CD4-positive, alpha-beta T cell (primary cell): ENCODE data around the gene NUMA1. TPM values are rescaled to one million over a fixed set of nuclear protein-coding genes. Genes with fewer than 3 reads are reported as not detected.

Source experiments
- ATAC-seq: fragments of 200-7000 bp; cut with Tn5 transposase; one replicate; pipeline ENCODE4 v1.10.0; 2022; ENCODE audit warnings: mild to moderate bottlenecking; ENCODE audit not compliant: poor library complexity
- CTCF ChIA-PET: fragments of 350-600 bp; sonication (Branson Sonifier 250); formaldehyde crosslinking; loops from one replicate; lab custom pipeline; 2021; ENCODE audit warnings: antibody characterized with exemption, inconsistent platforms; lab: Charles Lee
- POLR2A ChIA-PET: fragments of 350-600 bp; sonication (Branson Sonifier 250); formaldehyde crosslinking; loops from one replicate; lab custom pipeline; 2021; ENCODE audit warnings: antibody characterized with exemption, inconsistent platforms; lab: Charles Lee
- DNase-seq, 14 experiments: peaks; one replicate each; pipeline ENCODE4 v3.0.0-alpha.2; 2013 to 2020; ENCODE audit warnings: mixed read lengths in 2 of 14
- H3K27ac ChIP-seq, 2 donors: one replicate each; pipeline versions ENCODE4 v1.5.1 to v1.7.0; 2013; ENCODE audit warnings: low read length in 2 of 2, low read depth in 1 of 2, mild to moderate bottlenecking in 1 of 2
- H3K27me3 ChIP-seq, 2 experiments: 1 replicate in 1 of 2; 2 replicates in 1 of 2; pipeline versions ENCODE4 v1.6.1 to v1.7.0; 2013; ENCODE audit warnings: low read length in 2 of 2, control low read depth in 1 of 2, mild to moderate bottlenecking in 1 of 2, moderate library complexity in 1 of 2; ENCODE audit not compliant: insufficient read depth in 2 of 2, control insufficient read depth in 1 of 2
- H3K36me3 ChIP-seq: one replicate; pipeline ENCODE4 v1.6.1; 2013; ENCODE audit warnings: low read length, control low read depth; ENCODE audit not compliant: insufficient read depth
- H3K4me1 ChIP-seq: one replicate; pipeline ENCODE4 v1.6.1; 2013; ENCODE audit warnings: low read length, control low read depth; ENCODE audit not compliant: insufficient read depth
- H3K4me3 ChIP-seq: one replicate; pipeline ENCODE4 v1.5.1; 2013; ENCODE audit warnings: mild to moderate bottlenecking, low read length, moderate library complexity
- H3K9me3 ChIP-seq, 2 experiments: 1 replicate in 1 of 2; 2 replicates in 1 of 2; pipeline versions ENCODE4 v1.6.1 to v1.7.0; 2013; ENCODE audit warnings: low read length in 2 of 2, mild to moderate bottlenecking in 2 of 2, control low read depth in 1 of 2, moderate library complexity in 1 of 2; ENCODE audit not compliant: control insufficient read depth in 1 of 2, insufficient read depth in 1 of 2
- H3K27ac Mint-ChIP-seq: one replicate; pipeline ENCODE4 v1.8.0; 2020; ENCODE audit warnings: mixed read lengths
- H3K27me3 Mint-ChIP-seq: one replicate; pipeline ENCODE4 v1.8.0; 2021; ENCODE audit warnings: mixed read lengths
- H3K36me3 Mint-ChIP-seq: one replicate; pipeline ENCODE4 v1.8.0; 2021; ENCODE audit warnings: low read depth, mixed read lengths
- H3K4me1 Mint-ChIP-seq: one replicate; pipeline ENCODE4 v1.8.0; 2021; ENCODE audit warnings: low read depth, mixed read lengths
- H3K4me3 Mint-ChIP-seq: one replicate; pipeline ENCODE4 v1.8.0; 2020; ENCODE audit warnings: mild to moderate bottlenecking, mixed read lengths
- H3K9me3 Mint-ChIP-seq: one replicate; pipeline ENCODE4 v1.8.0; 2020; ENCODE audit warnings: mixed read lengths
- intact Hi-C, 2 experiments: fragments of 100-400 bp; cut with DNase I in 1 of 2; cut with micrococcal nuclease in 1 of 2; formaldehyde crosslinking; loops; one replicate each; pipeline versions ENCODE4 v1.15.1 to v1.9.0; 2023 to 2025; cut with DNase I, micrococcal nuclease
- total RNA-seq, 174 experiments: library from RNA in 2 of 174; stranded (reverse) in 2 of 174; gene quantifications; one replicate each; pipeline ENCODE4 v1.2.3 and lab custom pipeline; 2021 to 2026
- TF ChIP-seq, protein P1 (sequence below): fragments of 200-600 bp; IDR thresholded peaks from one replicate; pipeline ENCODE4 v1.8.0; 2022; ENCODE audit warnings: antibody characterized with exemption, mild to moderate bottlenecking

Gene NUMA1
- total RNA-seq, 2 experiments from 2014 or later: 191 to 197 TPM

DNA sequence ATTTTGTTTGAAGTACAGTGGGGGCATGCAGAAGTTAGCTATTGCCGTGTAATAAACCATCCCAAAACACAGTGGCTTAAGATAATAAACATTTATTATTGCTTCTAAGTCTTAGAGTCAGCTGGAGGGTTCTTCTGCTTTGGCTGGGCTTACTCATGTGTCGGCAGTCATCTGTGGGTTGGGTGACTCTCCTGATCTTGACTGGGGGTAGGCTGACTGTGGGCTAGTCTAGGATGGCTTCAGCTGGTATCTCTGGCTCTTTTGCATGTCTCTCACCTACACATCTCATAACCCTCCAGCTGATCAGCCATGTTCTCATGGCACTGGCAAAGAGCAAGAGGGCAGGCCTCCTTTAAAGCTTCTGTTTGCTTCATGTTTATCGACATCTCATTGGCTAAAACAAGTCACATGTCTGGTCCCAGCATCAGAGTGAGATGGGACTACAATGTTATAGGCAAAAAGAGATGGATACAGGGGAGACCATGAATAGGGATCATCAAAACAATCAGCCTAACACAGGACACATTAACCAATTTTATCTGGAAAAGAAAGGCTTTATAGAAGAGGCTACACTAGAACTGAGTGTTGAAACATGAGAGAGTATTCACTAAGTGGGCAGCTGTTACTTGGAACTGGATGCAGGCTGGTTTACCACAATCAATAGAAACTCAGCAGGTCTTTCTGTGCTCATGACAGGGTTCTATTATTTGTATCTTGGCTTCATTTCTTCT, 5.4 kb upstream of the NUMA1 start:
- Mint-ChIP-seq H3K27me3 (no peaks in the 10 kb centered on the region), H3K4me3 (no peak overlapping the region), H3K9me3 (no peaks in the 10 kb centered on the region), H3K27ac (peak overlapping the region; percentile 50), H3K4me1 (peaks cover 17% of the 10 kb centered on the region), H3K36me3 (peaks cover 20% of the 10 kb centered on the region)
- Histone ChIP-seq H3K27ac (no peak overlapping the region), H3K4me1 (peaks cover 15% of the 10 kb centered on the region), H3K36me3 (peaks cover 32% of the 10 kb centered on the region), H3K9me3 (no peaks in the 10 kb centered on the region), H3K27me3 (no peaks in the 10 kb centered on the region), H3K4me3 (no peak overlapping the region)
- DNase-seq: no peak
- intact Hi-C loops: no loop called here
- ChIA-PET POLR2A (interaction anchor here (0.8 to 2.5 kb wide), 4 partner anchors 27 to 60 kb away, joined by 3 to 10 read pairs (median 3); no protein-coding TSS in a partner anchor), CTCF (interaction anchor here (0.8 to 3.4 kb wide), 5 partner anchors 53 to 108 kb away, joined by 3 to 31 read pairs (median 4); no protein-coding TSS in a partner anchor)
- TF ChIP-seq, protein P1, sequence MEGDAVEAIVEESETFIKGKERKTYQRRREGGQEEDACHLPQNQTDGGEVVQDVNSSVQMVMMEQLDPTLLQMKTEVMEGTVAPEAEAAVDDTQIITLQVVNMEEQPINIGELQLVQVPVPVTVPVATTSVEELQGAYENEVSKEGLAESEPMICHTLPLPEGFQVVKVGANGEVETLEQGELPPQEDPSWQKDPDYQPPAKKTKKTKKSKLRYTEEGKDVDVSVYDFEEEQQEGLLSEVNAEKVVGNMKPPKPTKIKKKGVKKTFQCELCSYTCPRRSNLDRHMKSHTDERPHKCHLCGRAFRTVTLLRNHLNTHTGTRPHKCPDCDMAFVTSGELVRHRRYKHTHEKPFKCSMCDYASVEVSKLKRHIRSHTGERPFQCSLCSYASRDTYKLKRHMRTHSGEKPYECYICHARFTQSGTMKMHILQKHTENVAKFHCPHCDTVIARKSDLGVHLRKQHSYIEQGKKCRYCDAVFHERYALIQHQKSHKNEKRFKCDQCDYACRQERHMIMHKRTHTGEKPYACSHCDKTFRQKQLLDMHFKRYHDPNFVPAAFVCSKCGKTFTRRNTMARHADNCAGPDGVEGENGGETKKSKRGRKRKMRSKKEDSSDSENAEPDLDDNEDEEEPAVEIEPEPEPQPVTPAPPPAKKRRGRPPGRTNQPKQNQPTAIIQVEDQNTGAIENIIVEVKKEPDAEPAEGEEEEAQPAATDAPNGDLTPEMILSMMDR: no peak
- ATAC-seq: no peak

DNA sequence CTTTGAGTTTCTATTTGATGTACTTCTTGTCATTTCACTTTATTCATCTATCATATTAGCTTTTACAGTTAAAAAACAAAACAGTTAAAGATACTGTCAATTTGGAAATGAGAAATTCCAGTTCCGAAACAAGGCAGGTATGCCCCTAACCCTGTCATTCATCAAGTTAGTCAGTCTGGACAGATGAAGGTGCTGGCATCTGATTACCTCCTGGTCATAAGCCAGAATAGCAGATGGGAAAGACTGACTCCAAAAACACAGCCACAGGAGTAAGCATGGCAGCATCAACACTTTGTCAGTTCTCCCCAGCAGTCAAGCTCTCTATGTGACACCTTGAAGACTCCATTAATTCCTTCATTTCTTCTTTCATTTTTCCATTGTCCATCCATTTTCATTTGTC, 4.6 kb upstream of the NUMA1 start:
- H3K4me1 ChIP-seq: peaks cover 19% of the 10 kb centered on the region
- Mint-ChIP-seq H3K27me3 (no peaks in the 10 kb centered on the region), H3K27ac (no peak overlapping the region), H3K36me3 (peaks cover 25% of the 10 kb centered on the region), H3K4me1 (peaks cover 25% of the 10 kb centered on the region), H3K9me3 (no peaks in the 10 kb centered on the region), H3K4me3 (no peak overlapping the region)
- no peak overlapping the region for H3K4me3 ChIP-seq
- POLR2A ChIA-PET: interaction anchor here (0.6 to 0.9 kb wide), 5 partner anchors 28 to 1328 kb away, joined by 3 to 4 read pairs (median 3); no protein-coding TSS in a partner anchor
- TF ChIP-seq, protein P1: no peak
- no peaks in the 10 kb centered on the region for H3K9me3 ChIP-seq
- CTCF ChIA-PET: interaction anchor here (1.9 to 3.4 kb wide), 2 partner anchors 59 to 60 kb away, joined by 4 to 31 read pairs; no protein-coding TSS in a partner anchor
- H3K27me3 ChIP-seq: no peaks in the 10 kb centered on the region
- no peak overlapping the region for H3K27ac ChIP-seq
- DNase-seq (no peak), ATAC-seq (no peak)
- peaks cover 25% of the 10 kb centered on the region for H3K36me3 ChIP-seq
- intact Hi-C loops: no loop called here

DNA sequence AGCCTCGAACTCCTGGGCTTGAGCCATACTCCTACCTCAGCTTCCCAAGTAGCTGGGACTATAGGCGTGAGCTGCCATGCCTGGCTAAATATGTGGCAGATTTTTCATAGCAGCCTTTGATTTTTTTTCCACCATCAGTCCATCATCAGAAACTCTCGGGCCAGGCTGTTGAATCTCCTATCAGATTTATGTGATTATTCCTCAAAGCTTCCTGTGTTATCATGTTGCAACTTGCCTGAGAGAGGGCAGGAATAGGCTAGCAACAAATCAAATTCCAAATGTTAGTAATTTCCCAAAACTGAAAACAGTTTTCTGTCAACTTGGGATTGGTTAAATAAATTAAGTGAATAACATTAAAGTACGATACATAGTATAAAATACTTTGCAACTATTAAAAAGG, 3.7 kb upstream of the NUMA1 start:
- Histone ChIP-seq H3K4me1 (peaks cover 28% of the 10 kb centered on the region), H3K36me3 (peaks cover 17% of the 10 kb centered on the region), H3K27me3 (no peaks in the 10 kb centered on the region), H3K27ac (no peak overlapping the region), H3K4me3 (no peak overlapping the region), H3K9me3 (no peaks in the 10 kb centered on the region)
- ATAC-seq: no peak
- peak overlapping the region; percentile 88 for H3K27ac Mint-ChIP-seq
- intact Hi-C loops: no loop called here
- peaks cover 21% of the 10 kb centered on the region for H3K36me3 Mint-ChIP-seq
- no peak overlapping the region for H3K4me3 Mint-ChIP-seq
- no peaks in the 10 kb centered on the region for H3K27me3 Mint-ChIP-seq
- TF ChIP-seq, protein P1: no peak
- CTCF ChIA-PET: interaction anchor here (0.7 to 3.4 kb wide), 2 partner anchors 59 to 154 kb away, joined by 4 to 31 read pairs; no protein-coding TSS in a partner anchor
- H3K9me3 Mint-ChIP-seq: no peaks in the 10 kb centered on the region
- peaks cover 30% of the 10 kb centered on the region for H3K4me1 Mint-ChIP-seq
- no peak for DNase-seq
- POLR2A ChIA-PET: interaction anchor here (0.9 kb wide), 1 partner anchor 44 kb away, joined by 3 read pairs; no protein-coding TSS in a partner anchor
